Endothelial cell of umbilical vein (primary cell): ENCODE measurements around the gene SEC31A. TPM values are rescaled to one million over a fixed set of nuclear protein-coding genes. Genes with fewer than 3 reads are reported as not detected.

Experiments used
- BruUV-seq: library from RNA; stranded (reverse); fragments of 400-500 nt; replicated peaks from 2 replicates; lab custom pipeline; 2021; lab: Mats Ljungman, UMichigan
- CTCF ChIA-PET: fragments of 300-600, 350-600 bp; sonication (Branson Sonifier 250); formaldehyde crosslinking; loops from one replicate; lab custom pipeline; 2021; ENCODE audit warnings: antibody characterized with exemption, inconsistent platforms; lab: Charles Lee
- POLR2A ChIA-PET: fragments of 300-600, 350-600 bp; sonication (Branson Sonifier 250); formaldehyde crosslinking; loops from one replicate; lab custom pipeline; 2021; ENCODE audit warnings: antibody characterized with exemption, inconsistent platforms; lab: Charles Lee
- DNase-seq: peaks from one replicate; pipeline ENCODE4 v3.0.0-alpha.2; 2011; ENCODE audit warnings: low read depth, low spot score
- FAIRE-seq: peaks from 2 replicates; lab custom pipeline; 2011; peaks lifted over from hg19 to GRCh38; lab: Jason Lieb, UNC
- H2AFZ ChIP-seq: 2 replicates; pipeline ENCODE4 v1.6.0; 2012; ENCODE audit warnings: low read depth, low read length, control low read depth, inconsistent platforms
- H3K27ac ChIP-seq: 2 replicates; pipeline ENCODE4 v1.5.1; 2011; ENCODE audit warnings: low read depth, mild to moderate bottlenecking, control low read depth, low read length, moderate library complexity; ENCODE audit not compliant: insufficient read depth
- H3K27me3 ChIP-seq, 2 experiments: 2 replicates each; pipeline versions ENCODE4 v1.6.0 to v1.6.1; 2011; ENCODE audit warnings: low read length in 2 of 2, mixed read lengths in 1 of 2; ENCODE audit not compliant: control insufficient read depth in 2 of 2, insufficient read depth in 2 of 2
- H3K36me3 ChIP-seq, 2 experiments: 2 replicates in 1 of 2; 3 replicates in 1 of 2; pipeline ENCODE4 v1.5.1; 2011; ENCODE audit warnings: low read length in 2 of 2, mild to moderate bottlenecking in 1 of 2, moderate library complexity in 1 of 2; ENCODE audit not compliant: control insufficient read depth in 2 of 2, insufficient read depth in 2 of 2; ENCODE audit errors: extremely low read depth in 1 of 2
- H3K4me1 ChIP-seq: 3 replicates; pipeline ENCODE4 v1.5.1; 2011; ENCODE audit warnings: mild to moderate bottlenecking, low read length; ENCODE audit not compliant: control insufficient read depth, insufficient read depth; ENCODE audit errors: extremely low read depth
- H3K4me2 ChIP-seq: 2 replicates; pipeline ENCODE4 v1.6.1; 2011; ENCODE audit warnings: low read length, control low read depth, mixed read lengths; ENCODE audit not compliant: insufficient read depth
- H3K4me3 ChIP-seq, 3 experiments: fragments of 200-600 bp in 1 of 3; sonication (generic), shearing (Covaris generic) in 1 of 3; replicated peaks in 1 of 3; 2 replicates each; pipeline ENCODE4 v1.5.1; 2011 to 2016; ENCODE audit warnings: control low read depth in 3 of 3, low read length in 3 of 3, mild to moderate bottlenecking in 2 of 3, inconsistent platforms in 1 of 3, low read depth in 1 of 3, moderate library complexity in 1 of 3; ENCODE audit not compliant: insufficient read depth in 1 of 3
- H3K79me2 ChIP-seq: 2 replicates; pipeline ENCODE4 v1.6.0; 2012; ENCODE audit warnings: low read length, inconsistent platforms; ENCODE audit not compliant: control insufficient read depth, insufficient read depth
- H3K9ac ChIP-seq: replicated peaks from 2 replicates; pipeline ENCODE3; 2011; ENCODE audit warnings: low read length, control low read depth; ENCODE audit not compliant: insufficient read depth; ENCODE audit errors: extremely low read depth
- H3K9me1 ChIP-seq: replicated peaks from 3 replicates; pipeline ENCODE4 v1.6.0; 2011; ENCODE audit warnings: mild to moderate bottlenecking, low read length; ENCODE audit not compliant: control insufficient read depth, insufficient read depth; ENCODE audit errors: extremely low read depth
- H3K9me3 ChIP-seq: replicated peaks from 2 replicates; pipeline ENCODE4 v1.5.1; 2012; ENCODE audit warnings: low read length, inconsistent platforms; ENCODE audit not compliant: control insufficient read depth, insufficient read depth
- H4K20me1 ChIP-seq: replicated peaks from 2 replicates; pipeline ENCODE3; 2011; ENCODE audit warnings: mild to moderate bottlenecking, low read length; ENCODE audit not compliant: control insufficient read depth, insufficient read depth; ENCODE audit errors: extremely low read depth
- GATA2 ChIP-seq: IDR thresholded peaks from 2 replicates; pipeline ENCODE4 v1.7.0; 2011; ENCODE audit warnings: low read depth, mild to moderate bottlenecking, moderate library complexity, mixed read lengths, low read length; ENCODE audit not compliant: insufficient read length, insufficient read depth
- JUN ChIP-seq: IDR thresholded peaks from 2 replicates; pipeline ENCODE4 v1.6.1; 2011; ENCODE audit warnings: borderline replicate concordance, low read depth; ENCODE audit not compliant: insufficient read length, insufficient read depth
- POLR2A ChIP-seq: IDR thresholded peaks from 2 replicates; pipeline ENCODE4 v1.6.1; 2012; ENCODE audit warnings: low read depth, mild to moderate bottlenecking, control low read depth, low read length
- dilution Hi-C: fragments of 300-500 bp; cut with MboI; formaldehyde crosslinking; loops from one replicate; pipeline ENCODE4 v1.15.0; 2019; ENCODE audit warnings: low sequenced_read_pairs; ENCODE audit not compliant: extremely low pct_ligation_motif_present
- intact Hi-C: fragments of 100-400 bp; cut with micrococcal nuclease; formaldehyde crosslinking; loops from one replicate; pipeline ENCODE4 v1.10.0; 2022
- polyA plus RNA-seq, 4 experiments: library from polyadenylated mRNA; depleted of rRNA in 3 of 4; stranded (reverse) in 3 of 4; unstranded in 1 of 4; fragments of >200 nt; gene quantifications; 2 replicates each; pipeline versions ENCODE4 v1.2.1 to v1.2.3, GENCODE V29; 2011 to 2012; ENCODE audit warnings: missing spikeins in 1 of 4
- total RNA-seq: library from RNA; stranded (reverse); gene quantifications from 2 replicates; pipeline ENCODE4 v1.2.3, GENCODE V29; 2021
- TF ChIP-seq, protein P1 (sequence below): IDR thresholded peaks from 2 replicates; pipeline ENCODE4 v1.6.1; 2011; ENCODE audit not compliant: insufficient read depth, insufficient read length
- TF ChIP-seq, protein P2 (sequence below), 2 donors: IDR thresholded peaks; 1 replicate in 1 of 2; 2 replicates in 1 of 2; pipeline ENCODE4 v1.5.1; 2011; ENCODE audit warnings: low read length in 2 of 2, mild to moderate bottlenecking in 2 of 2, moderate library complexity in 2 of 2, control low read depth in 1 of 2, inconsistent platforms in 1 of 2, low read depth in 1 of 2; ENCODE audit not compliant: insufficient read depth in 1 of 2; ENCODE audit errors: extremely low read depth in 1 of 2

SEC31A gene
- total and polyA plus RNA-seq, 2 donors (not counting 3 experiments of a cell fraction or from before 2014, with no cell fraction given) = 226 to 301 TPM

DNA sequence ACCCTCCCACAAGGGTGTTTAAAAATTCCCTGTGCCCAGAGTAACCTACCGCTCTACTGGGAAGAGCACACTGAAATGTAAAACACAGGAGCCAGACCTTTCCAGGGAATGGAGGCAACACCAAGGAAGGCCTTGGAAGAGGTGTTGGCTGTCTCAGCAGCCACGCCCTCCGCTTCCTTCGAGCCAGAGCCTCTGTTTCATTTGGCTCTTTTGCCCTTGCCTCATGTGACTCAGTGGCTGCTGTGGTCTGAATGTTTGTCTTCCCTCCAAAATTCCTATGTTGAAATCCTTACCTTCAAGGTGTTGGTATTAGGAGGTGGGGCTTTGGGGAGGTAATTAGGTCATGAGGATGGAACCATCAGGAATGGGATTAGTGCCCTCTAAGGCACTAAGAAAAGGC lies 103.6 kb downstream of the SEC31A start:
- POLR2A ChIA-PET = interaction anchor here (0.6 to 1.2 kb wide), 2 partner anchors 8 to 10 kb away, joined by 5 to 7 read pairs; no protein-coding TSS in a partner anchor
- DNase-seq (no peak), FAIRE-seq (no peak)
- Histone ChIP-seq H3K4me3 (no peak overlapping the region), H3K4me1 (peaks cover 38% of the 10 kb centered on the region), H3K27ac (peak overlapping the region; percentile 98), H3K27me3 (no peaks in the 10 kb centered on the region), H3K4me2 (peak overlapping the region; percentile 13), H3K36me3 (no peaks in the 10 kb centered on the region), H2AFZ (no peak overlapping the region), H3K9me1 (no peaks in the 10 kb centered on the region), H4K20me1 (no peaks in the 10 kb centered on the region), H3K79me2 (peaks cover 20% of the 10 kb centered on the region), H3K9ac (no peak overlapping the region), H3K9me3 (no peaks in the 10 kb centered on the region)
- CTCF ChIA-PET = interaction anchor here (1.0 to 4.3 kb wide), 2 partner anchors 13 to 48 kb away, joined by 6 to 49 read pairs; partner anchors contain the start of gene SCD5
- TF ChIP-seq JUN (no peak), POLR2A (no peak), GATA2 (no peak)
- TF ChIP-seq, protein P1, sequence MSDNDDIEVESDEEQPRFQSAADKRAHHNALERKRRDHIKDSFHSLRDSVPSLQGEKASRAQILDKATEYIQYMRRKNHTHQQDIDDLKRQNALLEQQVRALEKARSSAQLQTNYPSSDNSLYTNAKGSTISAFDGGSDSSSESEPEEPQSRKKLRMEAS = no peak
- TF ChIP-seq, protein P2, sequence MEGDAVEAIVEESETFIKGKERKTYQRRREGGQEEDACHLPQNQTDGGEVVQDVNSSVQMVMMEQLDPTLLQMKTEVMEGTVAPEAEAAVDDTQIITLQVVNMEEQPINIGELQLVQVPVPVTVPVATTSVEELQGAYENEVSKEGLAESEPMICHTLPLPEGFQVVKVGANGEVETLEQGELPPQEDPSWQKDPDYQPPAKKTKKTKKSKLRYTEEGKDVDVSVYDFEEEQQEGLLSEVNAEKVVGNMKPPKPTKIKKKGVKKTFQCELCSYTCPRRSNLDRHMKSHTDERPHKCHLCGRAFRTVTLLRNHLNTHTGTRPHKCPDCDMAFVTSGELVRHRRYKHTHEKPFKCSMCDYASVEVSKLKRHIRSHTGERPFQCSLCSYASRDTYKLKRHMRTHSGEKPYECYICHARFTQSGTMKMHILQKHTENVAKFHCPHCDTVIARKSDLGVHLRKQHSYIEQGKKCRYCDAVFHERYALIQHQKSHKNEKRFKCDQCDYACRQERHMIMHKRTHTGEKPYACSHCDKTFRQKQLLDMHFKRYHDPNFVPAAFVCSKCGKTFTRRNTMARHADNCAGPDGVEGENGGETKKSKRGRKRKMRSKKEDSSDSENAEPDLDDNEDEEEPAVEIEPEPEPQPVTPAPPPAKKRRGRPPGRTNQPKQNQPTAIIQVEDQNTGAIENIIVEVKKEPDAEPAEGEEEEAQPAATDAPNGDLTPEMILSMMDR (IDR thresholded peaks at IDR 0.05; ENCODE audit: extremely low read depth in 1 of 2, insufficient read depth in 1 of 2, low read depth in 1 of 2, low read length in 2 of 2) = no peak
- intact Hi-C loops (no loop called here), dilution Hi-C loops (no loop called here)
- no TSS peak for BruUV-seq
